Measurements from ENCODE around the gene PSMA6.

Gene PSMA6

GRCh38 chr14:35337269-35338255, 45.4 kb downstream of the PSMA6 start:
- POLR2A ChIA-PET: interaction anchor here (1.4 kb wide), 1 partner anchor 27 kb away, joined by 3 read pairs; no protein-coding TSS in a partner anchor
- DNase-seq (ENCODE audit: extremely low spot score): no peak

GRCh38 chr14:35338731-35339405, 46.7 kb downstream of the PSMA6 start:
- ChIA-PET CTCF (no interaction called here), POLR2A (interaction anchor here (1.2 to 1.4 kb wide), 3 partner anchors 26 to 65 kb away, joined by 3 to 7 read pairs (median 4); partner anchors contain the start of genes NFKBIA and PSMA6)
- TF ChIP-seq BHLHE40 (IDR thresholded peaks at IDR 0.05; ENCODE audit: borderline replicate concordance) (no peak), SUZ12 (IDR thresholded peaks at IDR 0.05) (no peak), CTBP1 (IDR thresholded peaks at IDR 0.05; ENCODE audit: borderline replicate concordance) (no peak), ELF4 (IDR thresholded peaks at IDR 0.05) (no peak), NFRKB (IDR thresholded peaks at IDR 0.05) (no peak), ZNF384 (IDR thresholded peaks at IDR 0.05) (no peak), SP1 (IDR thresholded peaks at IDR 0.05) (no peak)
- DNase-seq (ENCODE audit: extremely low spot score): no peak

More at GRCh38 chr14:35337269-35338255, 45.4 kb downstream of the PSMA6 start:
- TF ChIP-seq LEF1 (IDR thresholded peaks at IDR 0.05; ENCODE audit: borderline replicate concordance) (no peak), ARNT (IDR thresholded peaks at IDR 0.05) (no peak)
- CTCF ChIA-PET: no interaction called here

- POLR2A ChIA-PET: interaction anchor here (1.2 to 1.3 kb wide), 2 partner anchors 48 to 64 kb away, joined by 4 to 7 read pairs; partner anchors contain the start of genes NFKBIA and PSMA6
- CTCF ChIA-PET: no interaction called here
- TF ChIP-seq SUZ12 (IDR thresholded peaks at IDR 0.05): no peak
- TF ChIP-seq PKNOX1 (IDR thresholded peaks at IDR 0.05): no peak
- no peak for TF ChIP-seq ELF4 (IDR thresholded peaks at IDR 0.05)
- TF ChIP-seq ZNF384 (IDR thresholded peaks at IDR 0.05): no peak
- TF ChIP-seq CTBP1 (IDR thresholded peaks at IDR 0.05; ENCODE audit: borderline replicate concordance): no peak
- no peak for TF ChIP-seq LEF1 (IDR thresholded peaks at IDR 0.05; ENCODE audit: borderline replicate concordance)
- TF ChIP-seq TARDBP (IDR thresholded peaks at IDR 0.05): no peak
- no peak for TF ChIP-seq FOXK2 (IDR thresholded peaks at IDR 0.05)
- TF ChIP-seq HDGF (IDR thresholded peaks at IDR 0.05; ENCODE audit: borderline replicate concordance): no peak
- TF ChIP-seq SP1 (IDR thresholded peaks at IDR 0.05): no peak
- TF ChIP-seq L3MBTL2 (conservative IDR thresholded peaks at IDR 0.05): no peak
- no peak for TF ChIP-seq FOXA1 (IDR thresholded peaks at IDR 0.05)
- TF ChIP-seq NFRKB (IDR thresholded peaks at IDR 0.05): no peak
- no peak for TF ChIP-seq FOXM1 (IDR thresholded peaks at IDR 0.05; ENCODE audit: borderline replicate concordance)
- TF ChIP-seq ARNT (IDR thresholded peaks at IDR 0.05): no peak
- no peak for TF ChIP-seq BHLHE40 (IDR thresholded peaks at IDR 0.05; ENCODE audit: borderline replicate concordance)
- no peak for DNase-seq (ENCODE audit: extremely low spot score)
Measured at GRCh38 chr14:35339761-35340406, 47.7 kb downstream of the PSMA6 start.

- CTCF ChIA-PET: no interaction called here
- POLR2A ChIA-PET: interaction anchor here (1.2 to 1.5 kb wide), 2 partner anchors 48 to 64 kb away, joined by 3 to 5 read pairs; partner anchors contain the start of genes NFKBIA and PSMA6
- TF ChIP-seq PKNOX1 (IDR thresholded peaks at IDR 0.05) (no peak), BHLHE40 (IDR thresholded peaks at IDR 0.05; ENCODE audit: borderline replicate concordance) (no peak), LEF1 (IDR thresholded peaks at IDR 0.05; ENCODE audit: borderline replicate concordance) (no peak), ARNT (IDR thresholded peaks at IDR 0.05) (no peak), CTBP1 (IDR thresholded peaks at IDR 0.05; ENCODE audit: borderline replicate concordance) (no peak), NFRKB (IDR thresholded peaks at IDR 0.05) (no peak), FOXA1 (IDR thresholded peaks at IDR 0.05) (no peak), FOXK2 (IDR thresholded peaks at IDR 0.05) (no peak), TARDBP (IDR thresholded peaks at IDR 0.05) (no peak), ZNF384 (IDR thresholded peaks at IDR 0.05) (no peak), L3MBTL2 (conservative IDR thresholded peaks at IDR 0.05) (no peak)
- no peak for DNase-seq (ENCODE audit: extremely low spot score)
Measured at GRCh38 chr14:35340616-35341453, 48.7 kb downstream of the PSMA6 start.

- ChIA-PET POLR2A (interaction anchor here (1.2 to 1.5 kb wide), 2 partner anchors 49 to 63 kb away, joined by 3 to 5 read pairs; partner anchors contain the start of genes NFKBIA and PSMA6), CTCF (no interaction called here)
- TF ChIP-seq FOXK2 (IDR thresholded peaks at IDR 0.05): no peak
- TF ChIP-seq PKNOX1 (IDR thresholded peaks at IDR 0.05): no peak
- no peak for TF ChIP-seq CTBP1 (IDR thresholded peaks at IDR 0.05; ENCODE audit: borderline replicate concordance)
- TF ChIP-seq HDGF (IDR thresholded peaks at IDR 0.05; ENCODE audit: borderline replicate concordance): no peak
- no peak for TF ChIP-seq LEF1 (IDR thresholded peaks at IDR 0.05; ENCODE audit: borderline replicate concordance)
- no peak for TF ChIP-seq FOXM1 (IDR thresholded peaks at IDR 0.05; ENCODE audit: borderline replicate concordance)
- no peak for TF ChIP-seq SUZ12 (IDR thresholded peaks at IDR 0.05)
- no peak for TF ChIP-seq ZNF384 (IDR thresholded peaks at IDR 0.05)
- no peak for TF ChIP-seq L3MBTL2 (conservative IDR thresholded peaks at IDR 0.05)
- no peak for TF ChIP-seq BHLHE40 (IDR thresholded peaks at IDR 0.05; ENCODE audit: borderline replicate concordance)
- TF ChIP-seq TARDBP (IDR thresholded peaks at IDR 0.05): no peak
- TF ChIP-seq ELF4 (IDR thresholded peaks at IDR 0.05): no peak
- no peak for TF ChIP-seq NFRKB (IDR thresholded peaks at IDR 0.05)
- DNase-seq (ENCODE audit: extremely low spot score): no peak
Measured at GRCh38 chr14:35341454-35341750, 49.2 kb downstream of the PSMA6 start.
